ENCODE measurements around the gene AHCYL2.

DNA sequence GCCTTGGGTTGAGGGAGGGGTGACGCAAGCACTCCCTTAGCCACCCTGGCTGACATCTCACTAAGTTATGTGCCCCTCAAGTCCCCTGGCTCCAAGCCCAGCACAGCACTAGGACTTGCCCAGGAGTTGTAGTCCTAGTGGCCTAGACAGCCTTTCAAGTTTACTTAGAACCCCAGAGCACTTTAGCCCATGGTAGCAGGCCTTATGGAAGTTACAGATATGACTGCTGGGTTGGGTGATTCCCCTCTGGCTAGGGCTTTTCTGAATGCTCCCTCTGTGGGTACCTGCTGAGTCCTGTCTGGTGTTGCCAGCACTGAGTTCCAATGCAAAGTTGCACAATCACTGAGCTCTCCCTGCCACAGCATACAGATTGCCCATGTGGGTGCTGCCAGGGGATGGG, 83.2 kb downstream of the AHCYL2 start:
- TF ChIP-seq ESRRA (CRISPR knock-in tag; IDR thresholded peaks at IDR 0.05; ENCODE audit: borderline replicate concordance) (no peak), CTCF (IDR thresholded peaks at IDR 0.05) (no peak), NR2C2 (CRISPR knock-in tag; IDR thresholded peaks at IDR 0.05) (no peak)
